NOMO-1 (cell line): ENCODE results near the gene D2HGDH.

Experiments used
- DNase-seq, 2 experiments: peaks; one replicate each; lab custom pipeline; 2025; ENCODE audit not compliant: unreplicated experiment in 2 of 2; lab: John Stamatoyannopoulos, UW

The D2HGDH gene

DNA sequence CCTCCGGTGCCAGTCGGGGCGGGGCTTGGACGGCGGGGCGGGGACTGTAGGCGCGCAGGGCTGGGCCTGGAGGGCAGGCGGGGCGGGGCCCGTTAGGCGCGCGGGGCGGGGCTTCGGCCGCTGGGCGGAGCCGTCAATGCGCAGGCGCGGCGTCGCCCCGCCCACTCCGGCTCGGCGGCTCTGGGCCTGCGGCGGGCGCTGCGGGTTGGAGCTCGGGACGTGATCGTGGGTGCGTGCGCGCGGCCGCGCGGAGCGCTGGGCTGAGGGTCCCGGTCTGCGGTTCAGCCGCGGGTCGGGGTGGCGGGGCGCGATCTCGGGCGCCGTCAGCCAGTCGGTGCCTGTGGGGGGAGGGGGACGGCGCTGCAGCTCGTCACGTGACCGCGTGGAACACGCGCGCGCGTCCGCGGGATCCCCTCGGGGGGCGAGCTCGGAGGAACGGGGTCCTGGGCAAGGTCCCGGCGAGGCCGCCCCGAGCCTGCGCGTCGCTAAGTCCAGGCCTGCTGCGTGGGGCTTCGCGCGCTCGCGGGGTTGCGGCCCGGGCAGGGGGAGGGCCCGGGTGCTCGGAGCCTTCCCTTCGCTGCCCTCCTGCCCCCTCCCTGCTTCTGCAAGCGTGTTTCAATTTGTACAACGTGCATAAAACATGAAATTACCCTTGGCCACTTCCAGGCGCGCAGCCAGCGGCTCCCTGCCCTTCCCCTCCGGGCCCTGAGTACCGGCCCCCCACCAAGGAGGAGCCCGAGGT lies at the start of gene D2HGDH:
Gene D2HGDH, plus strand, starts transcription at position 164 of the 742 bp plus-strand sequence. CDS start 595 bp downstream, outside the sequence.
- peak; percentile 73 to 86 for DNase-seq

DNA sequence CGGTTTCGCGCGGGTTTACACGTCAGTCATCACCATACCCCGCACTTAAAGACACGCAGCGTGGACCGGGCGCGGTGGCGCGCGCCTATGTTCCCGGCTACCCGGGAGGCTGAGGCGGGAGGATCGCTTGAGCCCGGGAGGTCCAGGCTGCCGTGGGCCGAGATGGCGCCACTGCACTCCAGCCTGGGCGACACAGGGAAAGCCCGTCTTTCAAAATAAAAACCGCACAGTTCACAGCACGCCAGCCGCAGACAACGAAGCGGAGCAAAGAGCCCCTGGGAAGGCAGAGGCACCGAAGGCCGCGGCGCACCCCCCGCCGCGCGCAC lies 48.1 kb upstream of the D2HGDH start:
- no peak for DNase-seq

GRCh38 chr2:241686650-241687425 lies 47.6 kb upstream of the D2HGDH start, which contains the start of gene DTYMK:
Gene DTYMK (minus strand): TSS chr2:241686815. CDS start chr2:241686783, 32 bp downstream.
- peak; percentile 97 to 98 for DNase-seq

DNA sequence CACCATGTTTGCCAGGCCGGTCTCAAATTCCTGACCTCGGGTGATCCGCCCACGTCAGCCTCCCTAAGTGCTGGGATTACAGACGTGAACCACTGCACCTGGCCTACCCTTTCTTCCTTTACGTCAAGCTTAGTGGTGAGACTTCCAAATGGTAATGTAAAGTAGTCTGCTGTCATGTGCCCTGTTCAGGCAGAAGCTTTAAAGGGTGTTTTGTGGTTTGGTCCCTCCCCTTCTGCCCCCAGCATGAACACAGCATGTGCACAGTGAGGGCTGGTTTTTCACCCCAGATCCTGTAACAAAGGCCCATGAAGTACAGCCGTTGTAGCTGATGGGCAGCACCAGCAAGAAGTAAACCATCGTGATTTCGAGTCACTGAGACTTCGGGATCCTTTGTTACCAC lies 45.1 kb upstream of the D2HGDH start:
- no peak for DNase-seq

DNA sequence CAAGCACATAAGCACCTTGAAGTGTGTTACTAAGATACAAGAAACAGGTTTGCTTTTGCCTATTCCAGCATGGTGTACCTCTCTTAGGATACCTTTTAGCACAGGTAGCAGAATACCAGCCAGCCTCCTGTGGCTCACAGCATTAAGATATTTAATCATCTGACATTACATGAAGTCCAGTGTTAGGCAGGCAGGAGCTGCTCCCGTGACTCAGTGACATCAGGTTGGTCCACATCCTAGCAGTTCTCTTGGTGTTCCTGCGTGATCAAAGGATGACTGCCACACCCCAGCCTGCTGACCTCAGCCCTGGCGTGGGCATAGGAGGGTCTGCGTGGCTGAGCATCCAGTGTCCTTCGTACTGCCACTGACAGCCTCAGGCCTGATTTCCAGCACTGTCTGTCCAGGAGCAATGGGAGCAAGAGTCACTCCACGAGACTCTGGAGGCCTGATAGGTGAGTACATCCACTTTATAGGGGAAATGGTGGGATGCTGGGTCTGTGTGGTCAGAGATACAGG lies 44.2 kb upstream of the D2HGDH start:
- no peak for DNase-seq

DNA sequence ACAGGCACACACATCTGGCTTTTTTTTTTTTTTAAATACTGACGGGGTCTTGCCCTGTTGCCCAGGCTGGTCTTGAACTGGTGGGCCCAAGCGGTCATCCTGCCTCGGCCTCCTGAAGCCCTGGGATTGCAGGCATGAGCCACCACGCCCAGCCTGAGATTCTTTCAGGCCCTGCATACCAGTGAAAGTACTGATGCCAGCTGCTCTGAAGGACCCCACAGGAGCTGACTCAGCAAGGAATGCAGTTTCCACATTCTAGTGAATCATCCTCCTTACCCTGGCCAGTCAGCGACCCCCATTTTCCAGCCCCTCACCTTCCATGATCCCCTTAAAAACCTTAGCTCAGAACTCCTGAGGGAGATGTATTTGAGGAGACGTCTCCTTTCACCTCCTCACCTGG lies 42.0 kb upstream of the D2HGDH start:
- no peak for DNase-seq

- DNase-seq: no peak
Measured at GRCh38 chr2:241695651-241696050, 38.8 kb upstream of the D2HGDH start.

DNA sequence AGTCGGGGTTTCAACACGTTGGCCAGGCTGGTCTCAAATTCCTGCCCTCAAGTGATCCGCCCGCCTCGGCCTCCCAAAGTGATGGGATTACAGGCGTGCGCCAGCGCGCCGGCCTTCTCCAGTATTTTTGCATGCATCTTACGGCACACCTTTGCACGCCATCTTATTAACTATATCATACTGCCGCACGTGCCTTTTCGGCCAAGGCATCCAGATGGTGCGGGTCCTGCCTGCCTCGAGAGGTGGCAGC lies 33.4 kb upstream of the D2HGDH start:
- DNase-seq: no peak

DNA sequence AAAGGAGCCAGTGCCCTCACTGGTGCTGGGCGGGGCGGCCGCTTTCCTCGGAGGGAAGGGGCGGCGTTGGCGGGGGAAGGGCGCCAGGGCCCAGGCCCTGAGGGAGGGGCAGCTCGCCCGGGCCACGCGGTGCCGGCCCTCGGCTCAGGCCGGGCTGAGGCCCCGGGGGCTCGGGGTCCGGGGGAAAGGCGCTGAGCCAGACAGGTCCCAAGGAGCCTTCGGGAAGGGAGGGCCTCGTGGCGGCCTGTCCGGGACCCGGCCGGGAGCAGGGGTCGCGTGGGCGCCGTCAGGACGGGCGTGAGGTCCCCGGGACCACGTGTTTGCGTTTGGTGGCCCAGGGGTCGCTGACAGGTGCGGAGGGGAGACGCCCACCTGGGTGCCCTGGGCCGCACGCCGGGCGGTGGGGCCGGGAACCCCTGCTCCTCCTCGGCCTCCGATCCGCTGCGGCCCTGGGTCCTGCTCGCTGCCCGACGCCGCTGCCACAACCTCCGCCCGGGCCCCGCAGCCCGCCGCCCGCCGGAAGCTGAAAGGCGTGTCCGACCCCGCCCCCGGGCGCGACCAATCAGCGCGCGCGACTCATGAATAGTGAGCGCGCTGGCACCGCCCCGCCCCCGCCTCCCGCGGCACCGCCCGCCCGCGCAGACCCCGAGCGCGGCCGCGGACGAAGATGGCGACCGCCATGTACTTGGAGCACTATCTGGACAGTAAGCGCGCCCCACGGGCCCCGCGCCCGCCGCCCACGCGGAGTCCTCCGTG lies 32.9 kb upstream of the D2HGDH start, which contains the start of gene ING5:
Gene ING5, plus strand, starts transcription at position 641 of the 756 bp plus-strand sequence. Its CDS starts 27 bp downstream, at position 668.
- DNase-seq: peak; percentile 90 to 93

DNA sequence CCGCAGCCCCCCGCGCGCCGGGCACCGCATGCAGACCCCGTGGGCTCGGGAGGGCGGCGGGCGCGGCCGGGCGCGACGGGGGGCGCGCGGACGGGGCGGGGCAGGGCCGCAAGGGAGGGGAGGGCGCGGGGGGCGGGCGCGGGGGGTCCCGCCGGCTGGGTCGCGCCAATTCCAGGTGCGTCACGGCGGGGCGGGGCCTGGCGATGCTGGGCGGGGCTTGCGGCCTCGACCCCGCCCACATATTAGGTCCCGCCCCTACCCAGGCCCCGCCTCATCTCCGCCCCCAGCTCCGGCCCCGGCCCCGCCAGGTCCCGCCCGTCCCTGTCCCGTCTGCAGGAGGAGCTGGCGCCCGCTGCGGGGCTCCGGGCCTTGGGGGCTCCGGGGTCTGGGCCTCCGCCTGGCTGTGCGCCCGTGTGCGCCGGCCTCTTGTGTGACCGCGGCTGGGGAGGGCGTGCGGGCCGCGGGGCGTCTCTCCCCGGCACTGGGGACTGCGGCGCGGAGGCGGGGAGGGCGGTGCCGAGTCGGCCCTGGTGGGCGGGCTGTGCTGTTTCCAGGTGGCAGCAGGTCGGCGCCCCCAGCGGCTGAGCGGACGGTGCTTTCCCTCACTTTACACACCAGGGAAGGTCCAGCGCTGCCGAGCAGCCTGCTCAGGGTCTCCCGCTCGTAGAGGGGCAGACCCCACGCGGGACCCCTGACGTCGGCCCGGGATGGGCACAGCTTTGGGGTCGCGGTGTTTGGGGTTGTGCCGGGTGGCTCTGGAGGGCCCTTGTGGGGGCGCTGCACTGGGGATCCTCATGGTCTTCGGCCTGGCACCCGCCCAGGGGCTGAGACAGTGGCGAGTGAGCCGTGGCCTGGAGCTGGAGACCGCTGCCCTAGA lies 32.0 kb upstream of the D2HGDH start:
- DNase-seq: peak; percentile 53 to 79

GRCh38 chr2:241703032-241703604 lies 31.3 kb upstream of the D2HGDH start:
- DNase-seq: no peak

DNA sequence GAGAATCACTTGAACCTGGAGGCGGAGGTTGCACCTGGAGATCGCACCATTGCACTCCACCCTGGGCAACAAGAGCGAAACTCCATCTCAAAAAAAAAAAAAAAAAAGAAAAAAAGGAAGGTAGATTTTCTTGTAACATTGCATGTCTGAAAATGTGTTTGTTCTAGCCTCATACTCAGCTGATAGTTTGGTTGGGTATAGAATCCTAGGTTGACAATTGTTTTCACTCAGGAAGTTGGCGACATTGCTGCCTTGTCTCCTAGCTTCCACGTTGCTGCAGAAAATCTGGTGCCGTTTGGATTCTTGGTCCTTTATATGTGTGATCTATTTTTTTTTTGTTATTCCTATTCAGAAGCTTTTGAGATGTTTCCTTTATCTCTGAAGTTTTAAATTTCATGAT lies 27.9 kb upstream of the D2HGDH start:
- no peak for DNase-seq

DNA sequence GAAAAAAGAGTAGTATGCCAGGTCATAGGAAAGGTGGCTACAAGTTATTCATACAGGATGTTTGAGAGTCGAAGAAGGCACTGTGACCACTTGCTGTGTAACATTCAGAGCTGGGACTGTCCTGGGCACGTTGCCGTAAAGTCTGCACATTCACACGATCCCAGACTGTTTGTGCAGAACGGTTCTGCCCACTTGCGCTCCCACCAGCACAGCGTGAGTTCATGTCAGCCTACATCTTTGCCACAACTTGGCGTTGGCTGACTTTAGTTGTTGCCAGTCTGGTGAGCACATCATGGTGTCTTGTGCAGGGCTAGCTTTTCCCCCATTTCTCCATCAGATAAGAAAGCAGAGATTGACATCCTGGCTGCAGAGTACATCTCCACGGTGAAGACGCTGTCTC lies 25.6 kb upstream of the D2HGDH start:
- DNase-seq: no peak

- DNase-seq: no peak
Measured at GRCh38 chr2:241719093-241719492, 15.3 kb upstream of the D2HGDH start.

DNA sequence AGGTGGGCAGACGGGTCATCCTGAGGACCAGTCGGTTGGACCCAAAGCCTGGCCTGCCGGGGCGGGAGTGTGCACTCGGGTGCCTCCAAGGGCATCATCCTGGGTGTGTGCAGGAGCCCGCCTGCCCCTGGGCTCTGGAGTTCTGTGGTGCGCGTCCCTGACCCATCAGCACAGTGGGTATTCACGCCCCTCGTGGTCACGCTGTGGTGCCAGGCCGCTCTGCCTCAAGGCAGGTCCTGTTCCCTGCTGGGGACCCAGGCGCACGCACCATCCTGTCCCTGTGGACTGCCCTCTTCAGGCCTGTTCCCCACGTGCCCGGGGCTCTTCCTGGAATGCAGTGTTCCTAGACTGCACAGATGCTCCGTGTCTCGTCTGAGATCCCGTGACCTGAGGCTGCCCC lies 14.3 kb upstream of the D2HGDH start:
- DNase-seq: no peak

GRCh38 chr2:241720560-241720959 lies 13.9 kb upstream of the D2HGDH start:
- DNase-seq: no peak

- no peak for DNase-seq
Measured at GRCh38 chr2:241721852-241722251, 12.6 kb upstream of the D2HGDH start.

DNA sequence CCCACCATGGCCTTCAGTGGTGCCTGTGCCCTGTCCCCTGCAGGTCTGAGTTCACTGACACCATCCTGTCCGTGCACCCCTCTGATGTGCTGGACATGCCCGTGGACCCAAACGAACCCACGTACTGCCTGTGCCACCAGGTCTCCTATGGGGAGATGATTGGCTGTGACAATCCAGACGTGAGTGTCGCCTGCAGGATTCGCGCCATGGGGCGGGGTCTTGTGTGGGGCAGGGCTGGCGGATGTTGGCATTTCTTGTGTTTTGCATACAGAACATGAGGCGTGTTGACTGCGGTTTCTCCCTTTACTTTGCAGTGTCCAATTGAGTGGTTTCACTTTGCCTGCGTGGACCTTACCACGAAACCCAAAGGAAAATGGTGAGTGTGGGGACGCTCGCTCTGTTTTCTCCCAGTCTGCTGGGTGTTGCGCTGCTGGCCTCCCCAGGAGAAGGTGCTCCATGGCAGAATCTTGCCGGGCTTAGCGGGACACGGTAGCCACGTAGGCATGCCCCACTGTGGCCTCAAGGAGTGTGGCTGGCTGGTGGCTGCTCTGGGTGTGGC lies 11.5 kb upstream of the D2HGDH start:
- DNase-seq: no peak

GRCh38 chr2:241724259-241724974 lies 10.0 kb upstream of the D2HGDH start:
- DNase-seq: no peak
